B cell (primary cell): ENCODE data around the gene FZR1.
"Not testable (repeated sequence)": the region's sequence is repeated elsewhere in the genome, so short reads cannot be mapped to it uniquely, and the experiment has no call there.

Experiments used
- CTCF ChIP-seq: fragments of 200-600 bp; IDR thresholded peaks from one replicate; pipeline ENCODE4 v1.8.0; 2022; ENCODE audit warnings: antibody characterized with exemption, mild to moderate bottlenecking
- EZH2 ChIP-seq: IDR thresholded peaks from 2 replicates; pipeline ENCODE4 v1.6.1; 2012; ENCODE audit warnings: borderline replicate concordance, low read depth, mild to moderate bottlenecking, moderate library complexity, low read length; ENCODE audit not compliant: insufficient read depth, poor library complexity, severe bottlenecking

GRCh38 chr19:3584036-3584802 is 78.1 kb downstream of the FZR1 start:
- TF ChIP-seq CTCF, EZH2: not testable (repeated sequence)
